Colonic mucosa (tissue), 4 donors: ENCODE results near the gene PAPPA2. TPM values are rescaled to one million over a fixed set of nuclear protein-coding genes. Genes with fewer than 3 reads are reported as not detected.
A peak's percentile ranks its signal among the peaks of the same experiment; 100 is the strongest.

Experiments used
- DNase-seq: peaks from one replicate; pipeline ENCODE4 v3.0.0-alpha.2; 2020
- H3K27ac ChIP-seq: fragments of 200-600 bp; one replicate; pipeline ENCODE4 v1.8.0; 2021
- H3K27me3 ChIP-seq: fragments of 200-600 bp; one replicate; pipeline ENCODE4 v1.8.0; 2021
- H3K36me3 ChIP-seq: fragments of 200-600 bp; one replicate; pipeline ENCODE4 v1.8.0; 2021
- H3K4me1 ChIP-seq: fragments of 200-600 bp; one replicate; pipeline ENCODE4 v1.8.0; 2021; ENCODE audit warnings: mild to moderate bottlenecking
- H3K4me3 ChIP-seq: fragments of 200-600 bp; one replicate; pipeline ENCODE4 v1.8.0; 2021
- H3K9ac ChIP-seq, 2 donors: one replicate each; pipeline ENCODE4 v1.7.0; 2013; ENCODE audit warnings: control low read depth in 2 of 2, low read depth in 2 of 2, low read length in 2 of 2
- H3K9me3 ChIP-seq: fragments of 200-600 bp; one replicate; pipeline ENCODE4 v1.8.0; 2021
- CTCF ChIP-seq: fragments of 200-600 bp; IDR thresholded peaks from one replicate; pipeline ENCODE4 v1.8.0; 2022; ENCODE audit warnings: antibody characterized with exemption, mild to moderate bottlenecking
- intact Hi-C: fragments of 100-400 bp; cut with DNase I; formaldehyde crosslinking; loops from one replicate; pipeline ENCODE4 v1.14.1; 2022
- total RNA-seq, 2 donors: library from RNA; stranded (reverse); fragmentation: NEBNext Ultra II Directional in 1 of 2; extraction: Animal tissue kit (Norgen Biotek cat#: 25700) in 1 of 2; gene quantifications; one replicate each; pipeline ENCODE4 v1.2.1, GENCODE V29; 2021
- donor health status: healthy.
- donor health status: DM: no; HTN: no; CAD: no.
- donor health status: DM: no; HTN: no; CAD: no.

Gene PAPPA2
- total RNA-seq, 2 donors from 2014 or later, result 3.1 to 3.6 TPM

GRCh38 chr1:176682830-176683535, 220.0 kb downstream of the PAPPA2 start:
- H3K27me3 ChIP-seq, result no peaks in the 10 kb centered on the region
- no peak overlapping the region for H3K4me3 ChIP-seq
- H3K9ac ChIP-seq, result no peak overlapping the region
- intact Hi-C loops, result no loop called here
- no peak for DNase-seq
- H3K36me3 ChIP-seq, result no peaks in the 10 kb centered on the region
- no peak for TF ChIP-seq CTCF
- H3K27ac ChIP-seq, result no peak overlapping the region
- H3K4me1 ChIP-seq, result no peaks in the 10 kb centered on the region
- H3K9me3 ChIP-seq, result no peaks in the 10 kb centered on the region

GRCh38 chr1:176691251-176692228, 228.6 kb downstream of the PAPPA2 start:
- no peak overlapping the region for H3K9ac ChIP-seq
- H3K9me3 ChIP-seq, result no peaks in the 10 kb centered on the region
- H3K4me3 ChIP-seq, result no peak overlapping the region
- intact Hi-C loops, result loop anchor here (5.0 kb wide), 2 partner anchors 129 to 314 kb away; no protein-coding TSS in a partner anchor
- H3K27me3 ChIP-seq, result no peaks in the 10 kb centered on the region
- no peaks in the 10 kb centered on the region for H3K4me1 ChIP-seq
- no peak overlapping the region for H3K27ac ChIP-seq
- peak; percentile 48 for DNase-seq
- TF ChIP-seq CTCF, result peak; percentile 56
- no peaks in the 10 kb centered on the region for H3K36me3 ChIP-seq

DNA sequence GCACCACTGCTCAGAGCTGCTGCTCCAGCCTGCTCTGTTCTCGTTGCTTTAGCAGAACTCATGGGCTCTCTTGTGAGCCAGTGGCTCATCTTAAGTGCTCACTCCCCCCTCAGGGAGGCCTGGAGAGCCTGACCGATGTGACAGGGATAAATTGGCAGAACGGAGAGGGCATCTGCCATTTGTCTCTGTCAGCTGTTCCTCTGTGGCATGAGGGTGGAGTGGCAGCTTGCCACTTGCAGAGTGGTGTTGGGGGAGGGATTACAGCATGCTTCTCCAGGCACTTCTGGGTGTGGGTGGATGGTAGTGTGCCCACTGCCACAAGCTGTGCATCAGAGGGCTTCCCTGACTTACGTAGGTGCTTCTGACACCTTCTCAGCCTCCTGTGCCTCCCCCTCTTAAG, 229.5 kb downstream of the PAPPA2 start:
- H3K9ac ChIP-seq, result no peak overlapping the region
- H3K36me3 ChIP-seq, result no peaks in the 10 kb centered on the region
- H3K4me3 ChIP-seq, result no peak overlapping the region
- DNase-seq, result no peak
- H3K27me3 ChIP-seq, result no peaks in the 10 kb centered on the region
- intact Hi-C loops, result loop anchor here (5.0 kb wide), 2 partner anchors 130 to 315 kb away; no protein-coding TSS in a partner anchor
- TF ChIP-seq CTCF, result no peak
- no peaks in the 10 kb centered on the region for H3K9me3 ChIP-seq
- no peak overlapping the region for H3K27ac ChIP-seq
- no peaks in the 10 kb centered on the region for H3K4me1 ChIP-seq

GRCh38 chr1:176692988-176693696, 230.2 kb downstream of the PAPPA2 start:
- Histone ChIP-seq H3K9me3 (no peaks in the 10 kb centered on the region), H3K27ac (no peak overlapping the region), H3K36me3 (no peaks in the 10 kb centered on the region), H3K9ac (no peak overlapping the region), H3K4me1 (no peaks in the 10 kb centered on the region), H3K27me3 (no peaks in the 10 kb centered on the region), H3K4me3 (no peak overlapping the region)
- no peak for DNase-seq
- intact Hi-C loops, result loop anchor here (5.0 kb wide), 2 partner anchors 131 to 316 kb away; no protein-coding TSS in a partner anchor
- no peak for TF ChIP-seq CTCF
